Middle frontal gyrus (tissue), 1 donor: Measurements from ENCODE around the gene AKR1B1.
"Not testable (repeated sequence)": the region's sequence is repeated elsewhere in the genome, so short reads cannot be mapped to it uniquely, and the experiment has no call there.

ENCODE experiments used
- DNase-seq: peaks from one replicate; pipeline ENCODE4 v3.0.0-alpha.2; 2015; ENCODE audit warnings: low spot score; ENCODE audit errors: extremely low spot score

Gene AKR1B1

DNA sequence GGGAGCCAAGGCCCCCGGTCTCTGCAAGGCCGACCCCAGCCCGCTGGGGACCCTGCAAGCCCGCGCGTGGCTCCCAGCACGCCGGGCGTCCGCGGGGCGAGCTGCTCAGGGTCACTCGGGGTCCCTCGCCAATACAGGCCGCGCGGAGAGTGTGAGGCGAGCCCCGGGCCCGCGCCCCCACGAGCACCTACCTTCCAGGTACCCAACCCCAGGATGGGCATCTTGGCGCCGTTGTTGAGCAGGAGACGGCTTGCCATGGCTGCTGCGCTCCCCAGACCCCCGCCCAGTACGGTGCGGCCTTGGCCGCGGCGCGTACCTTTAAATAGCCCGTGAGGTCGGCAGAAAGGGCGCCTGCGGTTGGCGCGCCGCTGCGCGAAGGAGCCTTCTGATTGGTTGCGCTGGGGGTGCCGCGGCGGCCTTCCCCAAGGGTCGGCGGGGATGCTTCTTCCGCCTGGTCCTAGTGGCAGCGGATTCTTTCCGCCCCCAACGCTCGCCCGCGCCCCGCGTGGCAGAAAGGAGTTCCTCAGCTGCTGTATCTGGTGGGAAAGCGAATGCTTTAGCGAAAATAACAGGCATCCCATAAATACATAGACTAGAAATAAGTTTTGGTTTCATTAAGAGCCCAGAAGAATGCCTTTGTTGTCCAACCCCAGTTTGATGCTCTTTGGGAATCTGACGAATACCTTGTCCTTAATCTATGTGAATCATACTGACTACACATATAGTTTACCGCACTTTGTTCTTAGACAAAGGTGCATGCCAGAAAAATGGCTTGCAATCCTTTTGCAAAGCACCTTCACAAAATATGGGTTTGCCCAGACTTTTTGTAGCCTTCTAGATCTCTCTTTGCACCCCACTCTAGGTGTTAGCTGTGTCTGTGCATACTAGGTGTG, at the start of gene AKR1B1:
AKR1B1 (minus strand) TSS at position 295 of the 893 bp plus-strand sequence; CDS start at position 257, 38 bp downstream.
- DNase-seq = peak; percentile 86

DNA sequence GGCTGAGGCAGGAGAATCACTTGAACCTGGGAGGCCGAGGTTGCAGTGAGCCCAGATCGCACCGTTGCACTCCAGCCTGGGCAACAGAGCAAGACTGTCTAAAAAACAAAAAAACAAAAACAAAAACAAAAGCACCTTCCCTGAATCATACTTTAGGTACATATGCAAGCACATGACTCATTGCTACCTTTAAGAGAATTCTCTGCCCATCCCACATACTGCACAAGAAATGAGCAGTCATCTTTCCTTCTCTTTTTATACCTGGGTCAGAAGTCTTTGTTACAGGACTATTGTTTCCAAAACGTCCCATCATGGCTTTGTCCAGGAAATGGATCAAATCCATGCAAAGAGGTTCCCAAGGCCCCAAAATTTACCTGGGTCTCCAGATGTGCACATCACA, 47.0 kb upstream of the AKR1B1 start:
- DNase-seq = no peak

DNA sequence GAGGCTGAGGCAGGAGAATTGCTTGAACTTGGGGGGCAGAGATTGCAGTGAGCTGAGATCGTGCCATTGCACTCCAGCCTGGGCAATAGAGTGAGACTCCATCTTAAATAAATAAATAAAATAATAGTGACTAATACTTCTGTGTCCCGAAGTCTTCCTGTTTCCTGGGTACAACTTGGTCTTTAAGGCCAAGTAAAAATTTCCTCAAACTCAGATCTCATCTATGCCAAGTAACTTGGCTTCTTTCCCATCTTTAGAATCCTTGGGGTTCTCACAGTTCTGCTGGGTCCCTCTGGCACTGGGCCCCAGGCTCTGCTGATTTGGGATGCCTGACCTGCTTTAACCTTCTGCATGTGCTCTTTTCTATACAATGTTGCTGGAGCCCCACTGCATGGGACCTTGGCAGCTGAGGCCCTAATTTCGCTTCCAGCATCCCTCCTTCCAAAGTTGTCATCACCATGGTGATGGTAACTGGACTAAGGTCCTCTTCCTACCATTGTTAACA, 45.8 kb upstream of the AKR1B1 start:
- no peak for DNase-seq

DNA sequence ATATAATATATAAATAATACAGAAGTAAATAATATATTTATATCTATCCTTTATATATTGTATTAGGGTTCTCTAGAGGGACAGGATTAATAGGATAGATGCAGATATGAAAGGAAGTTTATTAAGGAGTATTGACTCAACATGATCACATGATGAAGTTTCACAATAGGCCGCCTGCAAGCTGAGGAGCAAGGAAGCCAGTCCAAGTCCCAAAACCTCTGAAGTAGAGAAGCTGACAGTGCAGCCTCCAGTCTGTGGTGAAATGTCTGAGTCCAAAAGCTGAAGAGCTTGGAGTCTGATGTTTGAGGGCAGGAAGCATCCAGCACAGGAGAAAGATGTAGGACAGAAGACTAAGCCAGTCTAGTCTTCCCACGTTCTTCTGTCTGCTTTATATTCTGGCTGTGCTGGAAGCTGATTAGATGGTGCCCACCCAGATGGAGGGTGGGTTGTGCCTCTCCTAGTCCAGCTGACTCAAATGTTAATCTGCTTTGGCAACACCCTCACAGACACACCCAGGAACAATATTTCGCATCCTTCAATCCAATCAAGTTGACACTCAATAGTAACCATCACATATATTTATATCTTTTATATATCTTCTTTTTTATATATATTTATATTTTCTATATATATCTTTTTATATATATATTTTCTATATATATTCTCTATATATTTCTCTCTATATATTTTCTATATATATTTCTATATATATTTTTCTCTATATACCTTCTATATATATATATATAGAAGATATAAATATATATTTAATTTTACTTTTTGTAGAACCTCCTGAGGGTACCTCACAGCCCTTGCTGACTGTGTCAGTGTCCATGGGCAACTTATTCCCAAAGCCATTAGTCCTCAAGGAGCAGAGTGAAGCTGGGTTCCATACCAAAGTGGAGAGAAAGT, 43.8 kb upstream of the AKR1B1 start:
- no peak for DNase-seq

DNA sequence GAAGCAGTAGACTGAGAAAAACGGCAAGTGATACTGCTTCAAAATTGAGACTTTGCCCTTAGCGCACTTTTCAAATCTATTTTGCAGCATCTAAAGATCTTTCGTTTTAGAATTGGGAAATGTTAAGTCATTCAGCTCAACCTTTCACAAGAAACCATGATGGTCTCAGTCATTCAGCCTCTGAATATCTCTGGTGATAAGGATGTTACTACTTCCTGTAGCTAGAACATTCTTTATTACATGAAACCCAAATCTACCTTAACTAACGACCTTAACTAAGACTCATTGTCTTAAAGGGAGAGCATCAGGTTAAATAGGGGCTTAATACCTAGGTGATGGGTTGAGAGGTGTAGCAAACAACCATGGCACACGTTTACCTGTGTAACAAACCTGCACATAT, 42.1 kb upstream of the AKR1B1 start:
- no peak for DNase-seq

DNA sequence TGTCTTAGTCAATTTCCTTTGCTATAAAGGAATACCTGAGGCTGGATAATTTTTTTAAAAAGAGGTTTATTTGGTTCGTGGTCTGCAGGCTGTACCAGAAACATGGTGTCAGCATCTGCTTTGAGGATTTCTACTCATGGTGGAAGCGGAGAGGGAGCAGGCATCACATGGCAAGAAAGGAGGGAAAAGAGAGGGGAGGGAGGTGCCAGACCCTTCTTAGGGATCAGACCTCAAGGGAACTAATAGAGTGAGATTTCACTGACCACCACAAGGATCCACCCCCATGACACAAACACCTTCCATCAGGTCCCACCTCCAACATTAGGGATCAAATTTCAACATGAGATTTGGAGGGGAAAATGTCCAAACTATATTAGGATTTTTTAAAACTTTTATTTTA, 41.5 kb upstream of the AKR1B1 start:
- no peak for DNase-seq

DNA sequence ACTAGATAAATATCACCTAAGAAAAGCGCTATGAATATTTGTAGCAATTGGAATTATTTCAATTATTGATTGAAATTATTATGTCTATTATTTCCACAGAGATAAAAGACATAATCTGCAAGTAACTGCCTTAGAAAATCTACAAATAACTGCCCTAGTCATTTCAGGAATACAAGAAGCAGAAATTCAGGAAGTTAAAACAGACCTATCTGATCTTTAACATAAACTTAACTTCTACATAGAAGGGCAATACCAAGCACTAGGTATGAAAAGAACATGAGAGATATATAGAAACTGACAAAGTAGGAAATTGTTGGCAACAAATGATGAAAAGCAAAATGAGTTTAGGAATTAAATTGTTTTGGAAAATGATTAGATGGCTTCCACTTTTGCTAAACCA, 36.6 kb upstream of the AKR1B1 start:
- no peak for DNase-seq

DNA sequence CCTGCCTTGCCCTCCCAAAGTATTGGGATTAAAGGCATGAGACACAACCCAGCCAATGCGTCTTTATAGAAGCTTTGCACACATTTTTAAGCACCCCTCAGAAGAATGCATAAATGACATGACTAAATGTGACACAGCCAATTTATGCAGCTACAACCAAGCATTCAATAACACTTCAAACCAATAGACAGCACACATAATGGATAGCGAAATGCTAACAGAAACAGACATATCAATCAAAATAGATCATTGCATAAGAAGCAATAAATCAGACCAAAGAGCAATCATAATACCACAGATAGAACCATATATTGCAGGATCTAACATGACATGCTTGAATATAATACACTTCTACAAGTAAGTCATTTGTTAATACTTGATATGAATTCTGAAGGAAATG, 34.2 kb upstream of the AKR1B1 start:
- no peak for DNase-seq

DNA sequence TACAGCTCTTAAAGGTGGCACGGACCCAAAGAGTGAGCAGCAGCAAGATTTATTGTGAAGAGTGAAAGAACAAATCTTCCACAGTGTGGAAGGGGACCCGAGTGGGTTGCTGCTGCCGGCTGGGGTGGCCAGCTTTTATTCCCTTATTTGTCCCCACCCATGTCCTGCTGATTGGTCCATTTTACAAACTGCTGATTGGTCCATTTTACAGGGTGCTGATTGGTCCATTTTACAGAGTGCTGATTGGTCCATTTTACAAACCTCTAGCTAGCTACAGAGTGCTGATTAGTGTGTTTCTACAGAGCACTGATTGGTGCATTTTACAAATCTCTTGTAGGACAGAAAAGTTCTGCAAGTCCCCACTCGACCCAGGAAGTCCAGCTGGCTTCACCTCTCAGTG, 28.8 kb upstream of the AKR1B1 start:
- not testable (repeated sequence) for DNase-seq

DNA sequence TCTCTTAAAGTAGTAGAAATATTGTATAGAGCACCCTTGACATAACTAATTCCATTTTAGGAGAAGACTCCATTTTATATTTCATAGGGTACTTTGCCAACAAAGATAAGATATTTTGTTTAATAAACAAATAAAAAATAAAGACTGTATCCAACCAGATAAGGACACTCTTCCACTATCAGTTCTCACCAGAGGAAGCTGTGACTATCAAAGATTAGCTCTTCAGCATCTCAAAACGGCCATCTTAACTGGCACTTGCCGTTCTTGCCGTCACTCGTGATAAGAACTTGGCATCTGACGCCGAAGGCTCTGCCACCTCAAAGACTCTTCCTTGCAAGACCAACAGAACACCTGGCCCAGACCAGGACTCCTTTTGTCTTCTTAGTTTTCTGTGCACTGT, 26.3 kb upstream of the AKR1B1 start:
- no peak for DNase-seq

DNA sequence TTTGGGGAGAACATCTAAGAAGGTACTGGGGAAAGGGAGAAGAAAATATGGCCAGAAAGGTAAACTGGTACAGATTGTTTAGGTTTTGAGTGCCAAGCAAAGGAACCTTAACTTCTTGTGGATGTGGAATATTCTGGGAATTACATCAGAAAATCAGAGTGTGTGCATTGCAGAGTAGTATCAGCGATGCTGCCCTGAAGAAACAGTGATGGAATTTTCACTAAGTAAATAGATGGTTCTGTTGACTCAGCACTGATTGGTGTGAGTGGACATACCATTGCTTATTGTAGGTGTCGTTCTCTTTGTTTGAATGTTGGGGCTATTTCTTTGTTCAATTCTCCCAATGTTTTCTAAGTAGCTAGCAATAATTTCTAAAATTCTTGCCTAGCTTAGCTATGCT, 24.4 kb upstream of the AKR1B1 start:
- DNase-seq = no peak

DNA sequence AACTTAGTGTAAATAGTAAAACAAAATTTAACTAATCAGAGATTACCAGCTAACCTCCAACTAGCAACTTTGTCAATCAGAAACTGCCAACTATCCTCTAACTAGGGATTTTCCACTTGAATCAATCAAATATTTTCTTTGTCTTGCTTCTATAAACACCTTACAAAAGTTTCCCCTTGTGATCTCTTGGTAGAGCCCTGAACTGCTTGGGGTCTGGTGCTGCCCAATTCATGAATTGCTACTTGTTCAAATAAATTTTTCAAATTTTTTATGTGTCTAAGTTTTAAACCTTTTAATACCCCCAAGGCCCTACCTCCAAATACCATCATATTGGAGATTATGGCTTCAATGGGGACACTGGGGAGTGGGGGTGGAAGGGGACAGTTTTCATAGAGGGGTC, 24.0 kb upstream of the AKR1B1 start:
- DNase-seq = no peak

DNA sequence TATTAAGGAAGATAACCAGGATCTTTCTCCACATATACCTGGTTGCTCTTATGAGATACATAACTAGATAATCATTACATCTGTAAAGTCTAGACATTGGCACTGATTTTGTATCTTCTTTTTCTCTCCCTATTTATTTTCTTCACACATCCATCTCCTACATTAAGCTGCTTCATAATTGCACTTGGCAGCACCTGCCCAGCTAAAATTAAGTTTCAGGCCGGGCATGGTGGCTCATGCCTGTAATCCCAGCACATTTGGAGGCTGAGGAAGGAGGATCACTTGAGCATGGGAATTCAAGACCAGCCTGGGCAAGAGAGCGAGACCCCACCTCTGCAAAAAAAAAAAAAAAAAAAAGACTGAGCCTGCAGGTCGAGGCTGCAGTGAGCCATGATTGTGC, 22.3 kb upstream of the AKR1B1 start:
- DNase-seq = no peak

DNA sequence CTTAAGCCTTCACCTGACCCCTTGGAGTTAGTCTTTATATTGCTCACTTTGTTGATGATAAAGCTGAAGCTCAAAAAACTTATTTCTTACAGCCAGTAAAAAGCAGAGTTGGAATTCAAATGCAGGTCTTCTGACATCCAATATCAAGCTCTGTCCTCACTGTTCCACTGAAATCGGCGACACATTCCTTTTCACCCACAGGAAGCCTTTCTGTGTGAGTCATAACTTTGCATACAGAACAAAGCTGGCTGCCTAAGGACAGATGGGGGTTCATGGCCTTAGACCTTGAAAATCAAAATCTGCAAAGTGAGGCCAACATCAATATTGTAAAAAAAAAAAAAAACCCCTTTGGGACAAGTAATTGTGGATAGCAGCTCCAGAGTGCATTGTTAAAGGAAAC, 21.8 kb upstream of the AKR1B1 start:
- no peak for DNase-seq

DNA sequence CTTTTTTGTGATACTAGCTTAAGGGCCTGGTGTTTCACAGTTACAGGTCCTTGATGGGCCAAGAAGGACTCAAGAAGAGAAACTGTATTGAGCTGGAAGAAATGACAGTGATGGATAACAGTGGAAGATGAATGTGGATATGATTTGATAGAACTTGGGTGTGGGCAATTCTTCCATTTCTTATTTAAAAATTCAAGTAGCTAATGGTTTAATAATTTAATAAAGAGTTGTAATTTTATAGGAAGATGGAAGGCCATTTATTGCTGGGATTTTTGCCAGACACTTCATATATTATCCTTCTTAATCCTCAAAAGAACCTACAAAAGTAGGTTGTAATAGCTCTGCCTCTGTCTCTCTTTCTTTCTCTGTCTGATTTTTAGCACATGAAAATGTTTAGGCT, 21.3 kb upstream of the AKR1B1 start:
- DNase-seq = no peak

DNA sequence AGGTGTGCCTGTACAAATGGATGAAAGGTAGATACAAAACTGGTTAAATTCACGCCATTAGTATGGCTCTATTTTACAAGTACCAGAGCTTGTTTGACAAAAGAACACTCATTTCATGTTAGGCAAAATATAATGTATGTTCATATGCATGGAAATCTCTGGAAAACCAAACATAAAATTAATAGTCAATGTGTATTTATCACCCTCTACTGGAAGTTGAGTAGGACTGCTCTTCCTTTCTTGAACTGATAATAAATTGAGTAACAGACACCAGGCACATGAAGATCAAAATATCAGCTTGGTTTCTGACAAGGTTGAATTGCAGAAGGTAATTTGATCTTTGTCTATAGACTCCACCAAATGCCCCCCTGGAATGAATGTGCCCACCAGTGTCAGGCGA, 19.8 kb upstream of the AKR1B1 start:
- DNase-seq = no peak

DNA sequence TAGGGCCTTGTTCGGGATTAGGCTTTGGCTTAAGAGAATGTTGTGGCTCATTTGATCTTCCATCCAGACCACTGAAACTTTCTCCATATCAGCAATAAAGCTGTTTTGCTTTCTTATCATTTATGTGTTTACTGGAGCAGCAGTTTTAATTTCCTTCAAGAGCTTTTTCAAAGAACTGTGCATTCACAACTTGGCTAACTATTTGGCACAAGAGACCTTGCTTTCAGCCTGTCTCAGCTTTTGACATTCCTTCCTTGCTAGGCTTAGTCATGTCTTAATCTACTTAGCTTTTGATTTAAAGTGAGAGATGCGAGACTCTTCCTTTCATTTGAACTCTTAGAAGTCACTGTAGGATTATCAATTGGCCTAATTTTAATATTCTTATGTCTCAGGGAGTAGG, 19.1 kb upstream of the AKR1B1 start:
- DNase-seq = no peak

DNA sequence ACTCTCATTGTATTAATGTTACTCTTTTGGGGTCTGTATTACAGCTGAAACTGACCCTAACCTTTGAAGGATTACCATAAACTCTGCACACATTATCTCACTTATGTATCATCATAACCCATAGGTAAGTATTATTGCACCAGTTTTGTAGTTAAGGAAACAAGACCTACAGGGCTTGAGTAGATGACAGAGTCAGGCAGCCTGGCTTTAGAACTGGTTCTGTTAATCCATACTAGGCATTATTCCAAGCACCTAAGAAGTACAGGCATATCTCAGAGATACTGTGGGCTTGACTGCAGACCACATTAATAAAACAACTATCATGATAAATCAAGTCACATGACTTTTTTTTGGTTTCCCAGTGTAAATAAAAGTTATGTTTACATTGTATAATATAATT, 17.1 kb upstream of the AKR1B1 start:
- DNase-seq = no peak

DNA sequence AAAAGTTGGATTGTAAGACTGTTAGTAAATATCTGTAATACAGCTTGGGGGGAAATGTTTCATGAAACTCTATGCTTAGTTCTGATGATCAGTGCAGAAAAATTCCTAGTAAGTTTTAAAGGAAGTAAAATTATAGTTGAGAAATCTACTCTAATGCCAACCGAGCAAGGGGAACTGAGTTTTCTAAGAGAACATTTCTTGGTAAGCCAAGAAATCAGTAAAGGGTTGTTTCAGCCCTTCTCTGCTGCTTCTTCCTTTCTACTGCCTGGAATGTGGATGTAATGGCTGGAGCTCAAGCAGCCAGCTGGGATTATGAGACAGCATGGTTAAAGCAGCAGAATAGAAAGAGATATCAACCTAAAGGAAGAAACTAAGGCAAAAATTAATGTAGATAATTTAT, 15.9 kb upstream of the AKR1B1 start:
- no peak for DNase-seq

DNA sequence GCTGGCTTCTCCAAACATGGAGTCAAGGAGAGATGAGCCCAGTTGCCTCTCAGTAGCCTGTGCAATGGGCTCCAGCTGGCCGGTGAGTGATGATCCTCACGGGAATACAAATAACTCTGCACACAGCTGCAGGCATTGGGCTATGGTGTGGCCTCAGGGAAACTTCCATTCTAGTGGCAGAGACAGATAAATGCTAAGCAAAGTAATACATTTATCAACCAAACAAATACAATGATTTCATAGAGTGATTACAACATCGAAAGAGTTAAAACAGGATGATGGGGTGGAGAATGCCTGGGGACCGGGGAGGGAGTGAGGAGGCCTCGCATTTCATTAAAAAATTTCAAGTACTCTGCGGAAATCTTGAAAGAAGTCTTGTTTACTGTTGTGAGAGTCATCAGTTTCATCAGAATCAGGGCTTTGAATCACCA, 15.0 kb upstream of the AKR1B1 start:
- DNase-seq = no peak

DNA sequence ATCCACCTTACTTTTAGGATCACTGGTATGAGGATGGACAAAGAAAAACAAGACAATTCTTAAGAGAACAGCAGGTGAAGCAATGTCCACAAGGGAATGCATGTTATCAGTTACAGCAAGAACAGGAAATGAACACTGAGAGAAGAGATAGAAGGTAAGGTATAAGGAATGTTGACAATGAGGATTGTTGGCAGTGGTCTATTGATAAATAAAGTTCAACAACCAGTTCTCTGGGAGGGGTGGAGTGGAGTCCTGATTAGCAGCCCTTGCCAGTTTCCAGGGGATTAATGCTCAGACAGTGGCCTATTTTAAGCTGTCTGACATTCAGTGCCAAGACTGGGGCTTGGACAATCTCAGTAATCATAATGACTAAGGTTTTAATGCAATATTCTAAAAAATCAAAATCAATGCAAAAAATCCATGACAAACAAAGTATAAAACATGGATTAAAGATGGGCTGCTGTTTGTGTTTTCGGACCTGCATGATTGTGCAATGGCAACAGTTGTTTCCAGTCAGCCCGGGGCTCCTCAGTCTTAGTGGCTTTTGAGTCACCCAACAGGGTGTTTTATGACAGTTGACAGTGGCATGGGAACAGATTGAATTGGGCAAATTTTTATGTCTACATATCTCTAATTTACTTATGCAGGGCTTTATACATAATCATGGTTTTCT, 13.8 kb upstream of the AKR1B1 start:
- DNase-seq = no peak

DNA sequence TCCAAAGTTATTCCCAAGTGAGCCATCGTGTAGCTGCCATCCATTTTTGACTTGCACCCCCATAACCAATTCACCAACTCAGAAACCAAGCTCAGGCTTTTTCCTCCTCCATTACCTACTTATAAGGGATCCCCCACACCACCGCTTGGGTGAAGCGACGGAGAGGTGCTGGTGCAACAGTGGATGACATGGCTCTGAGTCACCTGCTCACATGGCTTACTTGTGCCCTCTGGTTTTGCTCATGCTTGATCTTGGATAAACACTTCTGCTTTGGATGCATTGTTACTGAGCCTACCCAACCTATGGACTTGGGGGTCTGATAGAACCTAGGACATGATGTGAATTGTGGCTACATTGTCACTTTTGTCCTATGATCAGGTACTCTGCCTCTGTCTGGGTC, 12.0 kb upstream of the AKR1B1 start:
- DNase-seq = no peak
